ENCODE measurements around the gene HELZ. TPM values are rescaled to one million over a fixed set of nuclear protein-coding genes. Genes with fewer than 3 reads are reported as not detected.
"Not testable (repeated sequence)": the region's sequence is repeated elsewhere in the genome, so short reads cannot be mapped to it uniquely, and the experiment has no call there.

HELZ gene
- total and polyA plus RNA-seq, 4 donors, result 14.6 to 71.6 (median 33.9) TPM

DNA sequence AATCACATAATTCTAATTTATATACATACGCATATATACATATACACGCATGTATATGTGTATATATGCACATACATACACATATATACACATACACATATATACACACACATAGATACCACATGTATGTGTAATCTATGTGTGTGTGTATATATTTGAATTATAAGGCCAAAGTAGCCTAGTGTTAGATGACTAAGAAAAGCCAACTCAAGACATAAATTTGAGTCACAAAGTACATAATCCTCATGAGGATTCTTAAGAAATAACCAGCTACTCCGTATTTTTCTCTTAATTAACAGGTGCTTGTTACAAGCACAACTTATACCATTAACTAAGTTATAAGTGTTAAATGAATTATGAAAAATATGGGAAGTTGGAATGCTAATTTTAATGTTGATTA, 115.7 kb downstream of the HELZ start:
- DNase-seq (ENCODE audit: low read depth in 4 of 6, low spot score in 6 of 6), result no peak
- WGBS (ENCODE audit: insufficient coverage), result no CpG with 5 or more reads among the region's 3 CpGs
- Histone ChIP-seq H3K27ac (ENCODE audit: low read depth, low read length) (no peak overlapping the region), H3K4me1 (ENCODE audit: control insufficient read depth, insufficient read depth, low read length) (no peaks in the 10 kb centered on the region), H3K9me3 (ENCODE audit: control insufficient read depth, insufficient read depth, low read length) (no peaks in the 10 kb centered on the region), H3K36me3 (ENCODE audit: control insufficient read depth, insufficient read depth, low read length) (peaks cover 3% of the 10 kb centered on the region), H3K27me3 (ENCODE audit: control insufficient read depth, insufficient read depth, low read length) (no peaks in the 10 kb centered on the region), H3K4me3 (ENCODE audit: low read depth, low read length) (no peak overlapping the region)

DNA sequence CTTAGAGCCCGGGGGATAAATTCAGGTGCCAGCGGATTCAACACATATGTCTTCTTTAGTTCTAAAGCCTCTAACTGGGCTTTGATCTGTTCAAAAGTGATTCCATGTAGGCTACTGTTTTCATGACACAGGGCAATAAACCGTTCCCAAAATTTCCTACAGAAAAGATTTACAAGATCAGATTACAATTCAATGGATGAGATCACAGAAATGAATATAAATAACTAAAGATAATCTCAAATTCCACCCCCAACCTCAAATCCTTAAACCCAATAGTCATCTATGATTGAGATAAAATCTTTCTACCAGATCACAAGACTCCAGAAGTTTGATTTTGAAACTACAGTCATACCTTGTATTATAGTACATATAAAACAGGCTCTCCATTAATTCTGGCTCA, 116.3 kb downstream of the HELZ start:
- Histone ChIP-seq H3K27ac (ENCODE audit: low read depth, low read length) (no peak overlapping the region), H3K9me3 (ENCODE audit: control insufficient read depth, insufficient read depth, low read length) (no peaks in the 10 kb centered on the region), H3K36me3 (ENCODE audit: control insufficient read depth, insufficient read depth, low read length) (peaks cover 3% of the 10 kb centered on the region), H3K4me1 (ENCODE audit: control insufficient read depth, insufficient read depth, low read length) (no peaks in the 10 kb centered on the region), H3K27me3 (ENCODE audit: control insufficient read depth, insufficient read depth, low read length) (no peaks in the 10 kb centered on the region), H3K4me3 (ENCODE audit: low read depth, low read length) (no peak overlapping the region)
- WGBS (ENCODE audit: insufficient coverage), result no CpG with 5 or more reads among the region's 3 CpGs
- DNase-seq (ENCODE audit: low read depth in 4 of 6, low spot score in 6 of 6), result no peak

DNA sequence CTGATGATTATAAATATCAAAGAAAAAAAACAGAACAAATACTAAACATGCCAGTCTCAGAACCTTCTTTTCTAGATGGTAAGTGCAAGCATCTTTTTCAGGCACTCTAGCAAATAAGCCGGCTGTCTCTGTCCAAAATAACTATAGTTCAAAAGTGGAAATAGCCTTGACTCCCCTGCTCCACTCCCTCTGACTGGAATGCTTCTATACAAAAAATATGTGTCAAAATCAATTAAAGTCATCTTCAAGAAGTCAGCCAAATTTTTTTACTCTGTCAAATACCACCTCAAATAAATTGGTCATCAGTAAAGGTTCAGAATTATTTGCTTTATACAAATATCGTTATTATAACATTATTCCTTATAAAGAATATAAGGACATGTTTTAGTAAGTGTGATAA, 117.1 kb downstream of the HELZ start:
- H3K27me3 ChIP-seq (ENCODE audit: control insufficient read depth, insufficient read depth, low read length), result no peaks in the 10 kb centered on the region
- H3K36me3 ChIP-seq (ENCODE audit: control insufficient read depth, insufficient read depth, low read length), result no peaks in the 10 kb centered on the region
- no CpG with 5 or more reads among the region's 2 CpGs for WGBS (ENCODE audit: insufficient coverage)
- H3K27ac ChIP-seq (ENCODE audit: low read depth, low read length), result no peak overlapping the region
- no peaks in the 10 kb centered on the region for H3K4me1 ChIP-seq (ENCODE audit: control insufficient read depth, insufficient read depth, low read length)
- no peaks in the 10 kb centered on the region for H3K9me3 ChIP-seq (ENCODE audit: control insufficient read depth, insufficient read depth, low read length)
- no peak for DNase-seq (ENCODE audit: low read depth in 4 of 6, low spot score in 6 of 6)
- H3K4me3 ChIP-seq (ENCODE audit: low read depth, low read length), result no peak overlapping the region

DNA sequence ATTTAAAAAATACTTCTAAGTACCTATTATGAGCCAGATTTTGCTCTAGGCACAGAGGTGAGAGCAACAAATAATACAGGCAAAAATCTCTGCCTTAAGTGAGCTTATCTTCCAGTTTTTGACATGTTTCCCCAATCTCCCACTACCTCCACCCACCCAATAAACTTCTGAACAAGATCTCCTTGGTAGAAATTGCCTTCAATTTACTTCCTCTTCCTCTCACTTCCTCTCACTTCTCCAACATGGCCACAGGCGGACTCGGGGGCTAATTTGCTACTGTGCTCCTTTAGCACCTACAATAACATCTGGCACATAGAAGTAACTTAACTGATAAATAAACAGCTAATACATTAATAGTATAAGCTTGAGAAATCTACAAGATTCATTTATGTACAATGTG, 118.0 kb downstream of the HELZ start:
- H3K27me3 ChIP-seq (ENCODE audit: control insufficient read depth, insufficient read depth, low read length), result no peaks in the 10 kb centered on the region
- no peaks in the 10 kb centered on the region for H3K4me1 ChIP-seq (ENCODE audit: control insufficient read depth, insufficient read depth, low read length)
- H3K9me3 ChIP-seq (ENCODE audit: control insufficient read depth, insufficient read depth, low read length), result no peaks in the 10 kb centered on the region
- no CpG with 5 or more reads among the region's 2 CpGs for WGBS (ENCODE audit: insufficient coverage)
- DNase-seq (ENCODE audit: low read depth in 4 of 6, low spot score in 6 of 6), result no peak
- H3K27ac ChIP-seq (ENCODE audit: low read depth, low read length), result no peak overlapping the region
- no peak overlapping the region for H3K4me3 ChIP-seq (ENCODE audit: low read depth, low read length)
- H3K36me3 ChIP-seq (ENCODE audit: control insufficient read depth, insufficient read depth, low read length), result peaks cover 5% of the 10 kb centered on the region

DNA sequence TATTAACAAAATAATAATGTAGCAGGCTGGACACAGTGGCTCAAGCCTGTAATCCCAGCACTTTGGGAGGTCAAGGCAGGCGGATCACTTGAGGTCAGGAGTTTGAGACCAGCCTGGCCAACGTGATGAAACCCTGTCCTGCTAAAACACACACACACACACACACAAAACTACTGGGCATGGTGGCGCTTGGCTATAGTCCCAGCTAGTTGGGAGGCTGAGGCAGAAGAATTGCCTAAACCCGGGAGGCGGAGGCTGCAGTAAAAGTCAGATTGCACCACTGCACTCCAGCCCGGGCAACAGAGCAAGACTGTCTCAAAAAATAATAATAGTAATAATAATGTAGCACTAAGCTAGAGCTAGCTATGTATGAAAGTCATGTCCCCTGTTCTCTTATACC, 118.5 kb downstream of the HELZ start:
- H3K9me3 ChIP-seq (ENCODE audit: control insufficient read depth, insufficient read depth, low read length); H3K27ac ChIP-seq (ENCODE audit: low read depth, low read length); H3K4me3 ChIP-seq (ENCODE audit: low read depth, low read length); H3K4me1 ChIP-seq (ENCODE audit: control insufficient read depth, insufficient read depth, low read length); H3K36me3 ChIP-seq (ENCODE audit: control insufficient read depth, insufficient read depth, low read length); DNase-seq (ENCODE audit: low read depth in 4 of 6, low spot score in 6 of 6); H3K27me3 ChIP-seq (ENCODE audit: control insufficient read depth, insufficient read depth, low read length): not testable (repeated sequence)
- no CpG with 5 or more reads among the region's 6 CpGs for WGBS (ENCODE audit: insufficient coverage)

DNA sequence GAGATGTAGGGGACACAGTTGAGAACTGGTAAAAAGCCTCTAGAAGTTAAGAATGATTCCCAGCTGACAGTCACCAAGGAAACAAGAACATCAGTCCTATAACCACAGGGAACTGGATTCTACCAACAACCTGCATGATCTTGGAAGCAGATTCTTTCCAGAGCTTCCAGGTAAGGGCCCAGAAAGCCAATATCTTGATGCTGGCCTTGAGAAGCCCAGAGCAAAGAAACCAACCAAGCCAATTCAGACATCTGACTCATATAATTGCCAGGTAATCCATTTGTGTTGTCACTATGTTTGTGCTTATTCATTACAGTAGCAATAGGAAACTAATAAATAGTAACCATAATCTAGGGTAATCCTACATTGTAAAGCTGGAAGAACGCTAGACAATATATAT, 119.1 kb downstream of the HELZ start:
- peaks cover 6% of the 10 kb centered on the region for H3K36me3 ChIP-seq (ENCODE audit: control insufficient read depth, insufficient read depth, low read length)
- no peaks in the 10 kb centered on the region for H3K9me3 ChIP-seq (ENCODE audit: control insufficient read depth, insufficient read depth, low read length)
- no peak overlapping the region for H3K27ac ChIP-seq (ENCODE audit: low read depth, low read length)
- no peak for DNase-seq (ENCODE audit: low read depth in 4 of 6, low spot score in 6 of 6)
- H3K27me3 ChIP-seq (ENCODE audit: control insufficient read depth, insufficient read depth, low read length), result no peaks in the 10 kb centered on the region
- H3K4me3 ChIP-seq (ENCODE audit: low read depth, low read length), result no peak overlapping the region
- no CpG with 5 or more reads among the region's 1 CpG for WGBS (ENCODE audit: insufficient coverage)
- no peaks in the 10 kb centered on the region for H3K4me1 ChIP-seq (ENCODE audit: control insufficient read depth, insufficient read depth, low read length)

DNA sequence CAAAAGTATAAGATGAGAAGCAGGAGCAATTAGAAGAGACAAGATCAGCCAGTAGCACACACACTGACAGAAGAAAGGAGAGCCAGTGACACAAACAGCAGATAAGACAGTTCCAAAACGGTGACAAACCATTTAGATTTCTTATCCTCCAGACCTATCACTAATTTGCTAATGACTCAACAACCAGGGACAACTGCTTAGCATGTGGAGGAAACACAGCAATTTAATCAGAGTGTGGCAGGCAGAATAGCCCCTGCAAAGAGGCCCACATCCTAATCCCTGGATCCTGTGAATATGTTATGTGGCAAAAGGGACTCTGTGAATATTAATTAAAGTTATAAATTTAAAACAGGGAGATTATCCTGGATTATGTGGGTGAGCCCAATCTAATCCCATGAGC, 119.6 kb downstream of the HELZ start:
- WGBS (ENCODE audit: insufficient coverage), result no CpG with 5 or more reads among the region's 1 CpG
- Histone ChIP-seq H3K4me3 (ENCODE audit: low read depth, low read length) (no peak overlapping the region), H3K36me3 (ENCODE audit: control insufficient read depth, insufficient read depth, low read length) (peaks cover 6% of the 10 kb centered on the region), H3K9me3 (ENCODE audit: control insufficient read depth, insufficient read depth, low read length) (no peaks in the 10 kb centered on the region), H3K27ac (ENCODE audit: low read depth, low read length) (no peak overlapping the region), H3K27me3 (ENCODE audit: control insufficient read depth, insufficient read depth, low read length) (no peaks in the 10 kb centered on the region), H3K4me1 (ENCODE audit: control insufficient read depth, insufficient read depth, low read length) (no peaks in the 10 kb centered on the region)
- DNase-seq (ENCODE audit: low read depth in 4 of 6, low spot score in 6 of 6), result peak in 1 of 6 donors; percentile 6

DNA sequence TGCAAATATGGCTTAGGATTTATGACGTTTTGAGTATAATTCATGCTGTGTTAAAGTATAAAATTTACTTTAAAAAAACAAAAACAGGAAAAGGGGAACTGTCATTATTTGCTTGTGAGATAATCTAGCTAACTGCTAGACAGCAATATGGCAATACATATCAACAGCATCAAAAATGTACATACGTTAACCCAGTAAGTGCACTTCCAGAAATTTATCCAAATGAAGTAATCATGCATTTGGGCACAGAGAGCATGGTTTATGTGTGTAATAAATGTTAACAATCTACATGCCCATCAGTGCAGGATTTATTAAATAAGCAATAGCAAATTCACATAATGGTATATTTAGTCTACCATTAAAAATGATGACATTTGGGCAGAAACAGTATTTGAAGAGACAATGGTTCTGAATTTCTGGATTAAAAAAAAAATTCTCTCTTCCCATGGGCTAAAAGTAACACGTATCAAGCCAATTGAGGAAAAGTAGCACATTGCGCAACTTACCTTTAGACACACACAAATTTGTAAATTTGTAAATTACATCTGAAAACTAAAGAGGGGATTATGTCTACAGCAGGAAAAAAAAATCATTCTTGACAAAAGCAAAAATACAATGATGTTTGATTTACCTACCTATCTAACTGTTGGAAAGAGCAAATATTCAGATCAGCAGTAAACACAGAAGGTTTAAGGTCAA, 120.4 kb downstream of the HELZ start:
- no peak for DNase-seq (ENCODE audit: low read depth in 4 of 6, low spot score in 6 of 6)
- Histone ChIP-seq H3K27ac (ENCODE audit: low read depth, low read length) (no peak overlapping the region), H3K9me3 (ENCODE audit: control insufficient read depth, insufficient read depth, low read length) (no peaks in the 10 kb centered on the region), H3K27me3 (ENCODE audit: control insufficient read depth, insufficient read depth, low read length) (no peaks in the 10 kb centered on the region), H3K4me3 (ENCODE audit: low read depth, low read length) (no peak overlapping the region), H3K36me3 (ENCODE audit: control insufficient read depth, insufficient read depth, low read length) (peaks cover 9% of the 10 kb centered on the region), H3K4me1 (ENCODE audit: control insufficient read depth, insufficient read depth, low read length) (no peaks in the 10 kb centered on the region)
- no CpG with 5 or more reads among the region's 4 CpGs for WGBS (ENCODE audit: insufficient coverage)

DNA sequence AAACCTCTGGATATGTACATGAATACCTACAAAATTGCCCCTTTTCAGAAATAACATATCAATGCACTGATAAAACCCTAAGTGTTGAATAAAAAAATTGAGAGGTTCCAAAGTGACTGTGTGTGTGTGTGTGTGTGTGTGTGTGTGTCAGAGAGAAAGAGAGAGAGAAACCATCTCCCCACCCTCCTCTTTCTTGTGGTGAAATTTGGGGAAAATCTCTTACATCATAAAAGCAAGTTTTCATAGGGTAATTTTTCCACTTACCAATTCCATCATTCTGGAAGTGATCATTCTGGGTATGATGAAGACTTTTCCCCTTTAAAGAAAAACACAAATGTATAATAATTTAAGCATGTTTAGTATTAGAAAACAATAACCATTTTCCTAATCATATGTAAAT, 121.3 kb downstream of the HELZ start:
- no peak overlapping the region for H3K27ac ChIP-seq (ENCODE audit: low read depth, low read length)
- H3K4me3 ChIP-seq (ENCODE audit: low read depth, low read length), result no peak overlapping the region
- no peaks in the 10 kb centered on the region for H3K27me3 ChIP-seq (ENCODE audit: control insufficient read depth, insufficient read depth, low read length)
- no peaks in the 10 kb centered on the region for H3K9me3 ChIP-seq (ENCODE audit: control insufficient read depth, insufficient read depth, low read length)
- no peaks in the 10 kb centered on the region for H3K4me1 ChIP-seq (ENCODE audit: control insufficient read depth, insufficient read depth, low read length)
- peaks cover 9% of the 10 kb centered on the region for H3K36me3 ChIP-seq (ENCODE audit: control insufficient read depth, insufficient read depth, low read length)
- DNase-seq (ENCODE audit: low read depth in 4 of 6, low spot score in 6 of 6), result no peak

DNA sequence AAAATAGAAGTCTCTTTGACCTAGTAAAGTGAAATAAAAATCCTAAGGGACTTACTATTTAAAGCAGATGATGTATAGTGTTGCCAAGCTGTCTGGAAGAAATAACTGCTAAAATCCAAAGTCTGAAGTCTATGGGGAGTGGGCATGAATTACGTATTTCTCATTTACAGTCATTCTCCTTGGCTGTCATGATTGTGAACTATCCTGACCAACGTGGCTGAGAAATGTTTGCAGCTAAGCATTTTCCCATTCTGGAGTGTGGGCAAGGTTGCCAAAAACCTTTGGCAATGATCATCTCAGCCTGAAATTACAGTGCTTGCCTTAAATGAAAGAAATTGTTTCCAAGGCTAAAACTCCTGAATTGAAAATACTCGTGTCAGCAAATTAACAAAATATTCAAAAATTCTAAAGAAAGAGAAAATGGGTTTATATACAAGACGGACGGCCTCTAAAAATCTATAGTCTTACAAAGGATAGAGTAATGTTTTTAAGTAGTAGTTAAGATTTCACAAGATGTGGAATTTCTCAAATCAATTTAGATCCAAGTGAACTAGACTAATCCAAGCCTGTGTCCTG, 123.6 kb downstream of the HELZ start:
- H3K4me3 ChIP-seq (ENCODE audit: low read depth, low read length), result no peak overlapping the region
- no peaks in the 10 kb centered on the region for H3K27me3 ChIP-seq (ENCODE audit: control insufficient read depth, insufficient read depth, low read length)
- H3K9me3 ChIP-seq (ENCODE audit: control insufficient read depth, insufficient read depth, low read length), result peaks cover 4% of the 10 kb centered on the region
- peak overlapping the region; percentile 17 for H3K27ac ChIP-seq (ENCODE audit: low read depth, low read length)
- WGBS (ENCODE audit: insufficient coverage), result no CpG with 5 or more reads among the region's 5 CpGs
- H3K4me1 ChIP-seq (ENCODE audit: control insufficient read depth, insufficient read depth, low read length), result no peaks in the 10 kb centered on the region
- H3K36me3 ChIP-seq (ENCODE audit: control insufficient read depth, insufficient read depth, low read length), result peaks cover 11% of the 10 kb centered on the region
- DNase-seq (ENCODE audit: low read depth in 4 of 6, low spot score in 6 of 6), result peak; percentile 12 to 95 (median 32)
